A673 (cell line): ENCODE measurements around the gene TLNRD1.
"Not testable (repeated sequence)": the region's sequence is repeated elsewhere in the genome, so short reads cannot be mapped to it uniquely, and the experiment has no call there.

ENCODE experiments used
- EZH2 ChIP-seq: fragments of 200-600 bp; sonication (generic); IDR thresholded peaks from 2 replicates; pipeline ENCODE4 v1.6.1; 2017; ENCODE audit warnings: borderline replicate concordance, low read depth, mild to moderate bottlenecking, mixed read lengths, antibody characterized with exemption, low read length; ENCODE audit not compliant: poor library complexity, severe bottlenecking
- TF ChIP-seq, protein P1 (sequence below): fragments of 300-800, 200-600 bp; sonication (generic); conservative IDR thresholded peaks from 2 replicates; pipeline ENCODE4 v1.5.1; 2017; ENCODE audit warnings: low read depth, mild to moderate bottlenecking, antibody characterized with exemption, low read length, moderate library complexity, mixed read lengths

DNA sequence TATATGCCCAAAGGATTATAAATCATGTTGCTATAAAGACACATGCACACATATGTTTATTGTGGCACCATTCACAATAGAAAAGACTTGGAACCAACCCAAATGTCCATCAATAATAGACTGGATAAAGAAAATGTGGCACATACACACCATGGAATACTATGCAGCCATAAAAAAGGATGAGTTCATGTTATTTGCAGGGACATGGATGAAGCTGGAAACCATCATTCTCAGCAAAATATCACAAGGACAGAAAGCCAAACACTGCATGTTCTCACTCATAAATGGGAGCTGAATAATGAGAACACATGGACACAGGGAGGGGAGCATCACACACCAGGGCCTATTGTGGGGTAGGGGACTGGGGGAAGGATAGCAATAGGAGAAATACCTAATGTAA lies 35.3 kb upstream of the TLNRD1 start:
- not testable (repeated sequence) for TF ChIP-seq EZH2
- TF ChIP-seq, protein P1, sequence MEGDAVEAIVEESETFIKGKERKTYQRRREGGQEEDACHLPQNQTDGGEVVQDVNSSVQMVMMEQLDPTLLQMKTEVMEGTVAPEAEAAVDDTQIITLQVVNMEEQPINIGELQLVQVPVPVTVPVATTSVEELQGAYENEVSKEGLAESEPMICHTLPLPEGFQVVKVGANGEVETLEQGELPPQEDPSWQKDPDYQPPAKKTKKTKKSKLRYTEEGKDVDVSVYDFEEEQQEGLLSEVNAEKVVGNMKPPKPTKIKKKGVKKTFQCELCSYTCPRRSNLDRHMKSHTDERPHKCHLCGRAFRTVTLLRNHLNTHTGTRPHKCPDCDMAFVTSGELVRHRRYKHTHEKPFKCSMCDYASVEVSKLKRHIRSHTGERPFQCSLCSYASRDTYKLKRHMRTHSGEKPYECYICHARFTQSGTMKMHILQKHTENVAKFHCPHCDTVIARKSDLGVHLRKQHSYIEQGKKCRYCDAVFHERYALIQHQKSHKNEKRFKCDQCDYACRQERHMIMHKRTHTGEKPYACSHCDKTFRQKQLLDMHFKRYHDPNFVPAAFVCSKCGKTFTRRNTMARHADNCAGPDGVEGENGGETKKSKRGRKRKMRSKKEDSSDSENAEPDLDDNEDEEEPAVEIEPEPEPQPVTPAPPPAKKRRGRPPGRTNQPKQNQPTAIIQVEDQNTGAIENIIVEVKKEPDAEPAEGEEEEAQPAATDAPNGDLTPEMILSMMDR, result not testable (repeated sequence)
